ENCODE results near the gene JAZF1.

JAZF1 gene

DNA sequence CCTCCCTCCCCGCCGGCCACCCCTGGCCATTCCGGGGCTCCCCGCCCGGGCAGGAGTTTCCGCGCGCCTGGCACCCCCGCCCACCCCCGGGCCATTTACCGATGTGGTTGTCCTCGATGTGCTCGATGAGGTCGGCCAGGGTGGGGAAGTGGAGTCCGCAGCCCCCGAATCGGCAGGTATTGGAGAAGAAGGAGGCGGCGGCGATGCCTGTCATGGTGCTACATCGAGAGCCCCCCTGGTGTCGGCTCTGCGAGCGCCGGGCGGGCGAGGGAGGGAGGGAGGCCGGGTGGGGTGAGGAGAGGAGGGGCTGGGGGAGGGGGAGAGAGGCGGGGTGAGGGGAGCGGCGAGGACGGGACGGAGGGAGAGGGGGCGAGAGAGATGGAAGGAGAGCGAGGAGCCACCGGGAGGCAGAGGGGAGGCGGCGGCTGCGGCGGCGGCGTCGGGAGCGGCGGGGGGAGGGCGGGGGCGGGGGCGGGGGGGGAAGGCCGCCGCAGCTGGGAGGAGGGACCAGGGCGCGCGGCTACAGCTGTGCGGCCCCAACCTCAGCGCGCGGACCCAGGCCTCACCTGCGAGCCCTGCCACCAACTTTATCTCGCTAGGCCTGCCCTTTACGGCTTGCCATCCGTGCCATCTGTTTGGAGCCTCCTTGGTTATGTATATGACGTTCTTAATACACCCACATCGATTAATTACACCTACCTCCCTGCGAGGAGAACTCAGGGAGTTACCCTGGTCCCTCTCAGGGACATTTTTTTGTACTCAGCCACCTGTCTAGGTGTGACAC is at the start of gene JAZF1:
Gene JAZF1, minus strand, starts transcription at position 432 of the 784 bp plus-strand sequence.
- ATAC-seq, result peak; percentile 55

DNA sequence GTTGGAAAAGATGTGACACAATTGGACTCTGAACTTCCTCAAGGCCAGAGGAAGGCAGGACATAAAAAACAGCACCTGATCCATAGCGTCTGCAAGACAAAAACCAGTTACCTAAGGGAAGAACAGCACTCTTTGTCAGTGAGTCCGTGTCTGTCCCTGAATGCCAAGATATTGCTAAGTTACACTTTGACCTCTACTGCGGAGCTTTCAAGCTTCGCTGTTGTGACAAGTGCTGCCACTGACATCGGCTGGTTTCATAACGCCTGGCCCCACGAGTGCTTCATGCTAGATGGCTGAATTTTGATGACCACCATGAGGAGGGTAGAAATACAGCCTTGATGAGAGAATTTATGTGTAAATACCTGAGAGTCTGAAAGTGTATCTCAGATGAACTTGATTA is 49.7 kb upstream of the JAZF1 start:
- ATAC-seq, result no peak
- TF ChIP-seq ZFP30 (CRISPR knock-in tag; IDR thresholded peaks at IDR 0.05) (no peak), ARNTL (CRISPR knock-in tag; IDR thresholded peaks at IDR 0.05; ENCODE audit: borderline replicate concordance, low read depth) (no peak), SNAI2 (CRISPR knock-in tag; IDR thresholded peaks at IDR 0.05) (no peak), ZC3H10 (CRISPR knock-in tag; IDR thresholded peaks at IDR 0.05) (no peak), OSR1 (CRISPR knock-in tag; IDR thresholded peaks at IDR 0.05) (no peak), ESRRG (CRISPR knock-in tag; IDR thresholded peaks at IDR 0.05) (no peak), PPARA (CRISPR knock-in tag; IDR thresholded peaks at IDR 0.05; ENCODE audit: borderline replicate concordance) (no peak), CSDC2 (CRISPR knock-in tag; IDR thresholded peaks at IDR 0.05) (no peak), ISL1 (CRISPR knock-in tag; IDR thresholded peaks at IDR 0.05) (no peak), GLIS3 (CRISPR knock-in tag; IDR thresholded peaks at IDR 0.05) (no peak), RARB (CRISPR knock-in tag; IDR thresholded peaks at IDR 0.05) (no peak)
- TF ChIP-seq, protein P1, sequence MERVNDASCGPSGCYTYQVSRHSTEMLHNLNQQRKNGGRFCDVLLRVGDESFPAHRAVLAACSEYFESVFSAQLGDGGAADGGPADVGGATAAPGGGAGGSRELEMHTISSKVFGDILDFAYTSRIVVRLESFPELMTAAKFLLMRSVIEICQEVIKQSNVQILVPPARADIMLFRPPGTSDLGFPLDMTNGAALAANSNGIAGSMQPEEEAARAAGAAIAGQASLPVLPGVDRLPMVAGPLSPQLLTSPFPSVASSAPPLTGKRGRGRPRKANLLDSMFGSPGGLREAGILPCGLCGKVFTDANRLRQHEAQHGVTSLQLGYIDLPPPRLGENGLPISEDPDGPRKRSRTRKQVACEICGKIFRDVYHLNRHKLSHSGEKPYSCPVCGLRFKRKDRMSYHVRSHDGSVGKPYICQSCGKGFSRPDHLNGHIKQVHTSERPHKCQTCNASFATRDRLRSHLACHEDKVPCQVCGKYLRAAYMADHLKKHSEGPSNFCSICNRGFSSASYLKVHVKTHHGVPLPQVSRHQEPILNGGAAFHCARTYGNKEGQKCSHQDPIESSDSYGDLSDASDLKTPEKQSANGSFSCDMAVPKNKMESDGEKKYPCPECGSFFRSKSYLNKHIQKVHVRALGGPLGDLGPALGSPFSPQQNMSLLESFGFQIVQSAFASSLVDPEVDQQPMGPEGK (CRISPR knock-in tag; IDR thresholded peaks at IDR 0.05; ENCODE audit: borderline replicate concordance), result no peak
- TF ChIP-seq, protein P2, sequence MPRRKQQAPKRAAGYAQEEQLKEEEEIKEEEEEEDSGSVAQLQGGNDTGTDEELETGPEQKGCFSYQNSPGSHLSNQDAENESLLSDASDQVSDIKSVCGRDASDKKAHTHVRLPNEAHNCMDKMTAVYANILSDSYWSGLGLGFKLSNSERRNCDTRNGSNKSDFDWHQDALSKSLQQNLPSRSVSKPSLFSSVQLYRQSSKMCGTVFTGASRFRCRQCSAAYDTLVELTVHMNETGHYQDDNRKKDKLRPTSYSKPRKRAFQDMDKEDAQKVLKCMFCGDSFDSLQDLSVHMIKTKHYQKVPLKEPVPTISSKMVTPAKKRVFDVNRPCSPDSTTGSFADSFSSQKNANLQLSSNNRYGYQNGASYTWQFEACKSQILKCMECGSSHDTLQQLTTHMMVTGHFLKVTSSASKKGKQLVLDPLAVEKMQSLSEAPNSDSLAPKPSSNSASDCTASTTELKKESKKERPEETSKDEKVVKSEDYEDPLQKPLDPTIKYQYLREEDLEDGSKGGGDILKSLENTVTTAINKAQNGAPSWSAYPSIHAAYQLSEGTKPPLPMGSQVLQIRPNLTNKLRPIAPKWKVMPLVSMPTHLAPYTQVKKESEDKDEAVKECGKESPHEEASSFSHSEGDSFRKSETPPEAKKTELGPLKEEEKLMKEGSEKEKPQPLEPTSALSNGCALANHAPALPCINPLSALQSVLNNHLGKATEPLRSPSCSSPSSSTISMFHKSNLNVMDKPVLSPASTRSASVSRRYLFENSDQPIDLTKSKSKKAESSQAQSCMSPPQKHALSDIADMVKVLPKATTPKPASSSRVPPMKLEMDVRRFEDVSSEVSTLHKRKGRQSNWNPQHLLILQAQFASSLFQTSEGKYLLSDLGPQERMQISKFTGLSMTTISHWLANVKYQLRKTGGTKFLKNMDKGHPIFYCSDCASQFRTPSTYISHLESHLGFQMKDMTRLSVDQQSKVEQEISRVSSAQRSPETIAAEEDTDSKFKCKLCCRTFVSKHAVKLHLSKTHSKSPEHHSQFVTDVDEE (CRISPR knock-in tag; IDR thresholded peaks at IDR 0.05), result no peak

More for the DNA sequence above, at the start of gene JAZF1:
- TF ChIP-seq, protein P3, sequence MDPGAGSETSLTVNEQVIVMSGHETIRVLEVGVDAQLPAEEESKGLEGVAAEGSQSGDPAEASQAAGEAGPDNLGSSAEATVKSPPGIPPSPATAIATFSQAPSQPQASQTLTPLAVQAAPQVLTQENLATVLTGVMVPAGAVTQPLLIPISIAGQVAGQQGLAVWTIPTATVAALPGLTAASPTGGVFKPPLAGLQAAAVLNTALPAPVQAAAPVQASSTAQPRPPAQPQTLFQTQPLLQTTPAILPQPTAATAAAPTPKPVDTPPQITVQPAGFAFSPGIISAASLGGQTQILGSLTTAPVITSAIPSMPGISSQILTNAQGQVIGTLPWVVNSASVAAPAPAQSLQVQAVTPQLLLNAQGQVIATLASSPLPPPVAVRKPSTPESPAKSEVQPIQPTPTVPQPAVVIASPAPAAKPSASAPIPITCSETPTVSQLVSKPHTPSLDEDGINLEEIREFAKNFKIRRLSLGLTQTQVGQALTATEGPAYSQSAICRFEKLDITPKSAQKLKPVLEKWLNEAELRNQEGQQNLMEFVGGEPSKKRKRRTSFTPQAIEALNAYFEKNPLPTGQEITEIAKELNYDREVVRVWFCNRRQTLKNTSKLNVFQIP (CRISPR knock-in tag; IDR thresholded peaks at IDR 0.05; ENCODE audit: borderline replicate concordance, low read depth), result no peak
- no peak for TF ChIP-seq ARNTL (CRISPR knock-in tag; IDR thresholded peaks at IDR 0.05; ENCODE audit: borderline replicate concordance, low read depth)
- no peak for TF ChIP-seq SNAI2 (CRISPR knock-in tag; IDR thresholded peaks at IDR 0.05)
- TF ChIP-seq TCF4 (CRISPR knock-in tag; IDR thresholded peaks at IDR 0.05; ENCODE audit: borderline replicate concordance), result no peak
- TF ChIP-seq, protein P4, sequence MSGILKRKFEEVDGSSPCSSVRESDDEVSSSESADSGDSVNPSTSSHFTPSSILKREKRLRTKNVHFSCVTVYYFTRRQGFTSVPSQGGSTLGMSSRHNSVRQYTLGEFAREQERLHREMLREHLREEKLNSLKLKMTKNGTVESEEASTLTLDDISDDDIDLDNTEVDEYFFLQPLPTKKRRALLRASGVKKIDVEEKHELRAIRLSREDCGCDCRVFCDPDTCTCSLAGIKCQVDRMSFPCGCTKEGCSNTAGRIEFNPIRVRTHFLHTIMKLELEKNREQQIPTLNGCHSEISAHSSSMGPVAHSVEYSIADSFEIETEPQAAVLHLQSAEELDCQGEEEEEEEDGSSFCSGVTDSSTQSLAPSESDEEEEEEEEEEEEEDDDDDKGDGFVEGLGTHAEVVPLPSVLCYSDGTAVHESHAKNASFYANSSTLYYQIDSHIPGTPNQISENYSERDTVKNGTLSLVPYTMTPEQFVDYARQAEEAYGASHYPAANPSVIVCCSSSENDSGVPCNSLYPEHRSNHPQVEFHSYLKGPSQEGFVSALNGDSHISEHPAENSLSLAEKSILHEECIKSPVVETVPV (CRISPR knock-in tag; IDR thresholded peaks at IDR 0.05), result no peak

DNA sequence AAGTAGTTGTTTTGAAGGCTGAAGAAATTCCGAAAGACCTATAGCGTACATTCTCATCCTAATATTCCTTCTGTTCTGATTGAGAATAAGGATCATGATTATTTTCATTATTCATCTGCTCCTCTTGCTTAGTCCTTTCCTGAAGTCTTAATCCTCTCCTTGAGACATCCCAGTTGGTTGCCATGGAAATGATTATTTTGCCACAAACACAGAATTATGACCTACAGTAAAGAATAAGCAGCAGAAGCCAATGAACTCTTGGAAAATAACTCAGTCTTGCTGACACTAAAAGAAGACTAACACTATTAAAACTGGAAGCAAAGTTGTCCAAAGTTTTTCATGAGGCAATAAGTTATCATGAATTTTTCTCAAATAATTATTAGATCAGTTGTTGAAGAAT is 47.8 kb upstream of the JAZF1 start:
- ATAC-seq, result no peak
- TF ChIP-seq, protein P5, sequence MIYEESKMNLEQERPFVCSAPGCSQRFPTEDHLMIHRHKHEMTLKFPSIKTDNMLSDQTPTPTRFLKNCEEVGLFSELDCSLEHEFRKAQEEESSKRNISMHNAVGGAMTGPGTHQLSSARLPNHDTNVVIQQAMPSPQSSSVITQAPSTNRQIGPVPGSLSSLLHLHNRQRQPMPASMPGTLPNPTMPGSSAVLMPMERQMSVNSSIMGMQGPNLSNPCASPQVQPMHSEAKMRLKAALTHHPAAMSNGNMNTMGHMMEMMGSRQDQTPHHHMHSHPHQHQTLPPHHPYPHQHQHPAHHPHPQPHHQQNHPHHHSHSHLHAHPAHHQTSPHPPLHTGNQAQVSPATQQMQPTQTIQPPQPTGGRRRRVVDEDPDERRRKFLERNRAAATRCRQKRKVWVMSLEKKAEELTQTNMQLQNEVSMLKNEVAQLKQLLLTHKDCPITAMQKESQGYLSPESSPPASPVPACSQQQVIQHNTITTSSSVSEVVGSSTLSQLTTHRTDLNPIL (CRISPR knock-in tag; IDR thresholded peaks at IDR 0.05; ENCODE audit: low read depth), result no peak
- no peak for TF ChIP-seq ZFP3 (CRISPR knock-in tag; IDR thresholded peaks at IDR 0.05)
- TF ChIP-seq SNAI2 (CRISPR knock-in tag; IDR thresholded peaks at IDR 0.05), result no peak
- no peak for TF ChIP-seq RARB (CRISPR knock-in tag; IDR thresholded peaks at IDR 0.05)

DNA sequence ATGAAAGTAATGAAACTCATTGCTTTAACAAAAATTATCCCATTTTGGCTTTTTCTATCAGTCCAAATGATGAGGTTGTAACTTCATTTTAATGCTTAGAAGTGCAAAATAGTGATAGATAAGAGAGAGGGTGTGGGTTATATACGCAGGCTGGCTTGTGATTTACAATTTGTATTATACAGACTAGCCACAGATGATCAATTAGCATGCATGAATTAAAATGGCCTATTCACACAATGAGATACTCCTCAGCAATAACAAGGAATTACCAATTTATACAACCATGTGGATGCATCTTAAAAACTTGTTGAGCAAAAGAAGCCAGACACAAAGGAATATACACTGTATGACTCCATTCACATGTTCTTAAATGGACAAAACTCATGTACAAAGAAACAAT is 45.4 kb upstream of the JAZF1 start:
- ATAC-seq, result no peak
- TF ChIP-seq ZFP3 (CRISPR knock-in tag; IDR thresholded peaks at IDR 0.05) (no peak), ZNF565 (CRISPR knock-in tag; conservative IDR thresholded peaks at IDR 0.05; ENCODE audit: low read depth) (no peak), ISL1 (CRISPR knock-in tag; IDR thresholded peaks at IDR 0.05) (no peak), ARNTL (CRISPR knock-in tag; IDR thresholded peaks at IDR 0.05; ENCODE audit: borderline replicate concordance, low read depth) (no peak), CSDC2 (CRISPR knock-in tag; IDR thresholded peaks at IDR 0.05) (no peak), PPARA (CRISPR knock-in tag; IDR thresholded peaks at IDR 0.05; ENCODE audit: borderline replicate concordance) (no peak), ZNF8 (CRISPR knock-in tag; IDR thresholded peaks at IDR 0.05) (no peak)
- TF ChIP-seq, protein P2 (CRISPR knock-in tag; IDR thresholded peaks at IDR 0.05), result no peak
- TF ChIP-seq, protein P3 (CRISPR knock-in tag; IDR thresholded peaks at IDR 0.05; ENCODE audit: borderline replicate concordance, low read depth), result no peak
